Gastroesophageal sphincter (tissue), 3 donors: ENCODE data around the gene FRMPD1.

Experiments
- CTCF ChIP-seq, 4 experiments: fragments of 200-600 bp in 2 of 4; fragments of 450-650 bp in 2 of 4; sonication (generic) in 1 of 4; IDR thresholded peaks; one replicate each; pipeline ENCODE4 v1.5.1; 2017 to 2019; ENCODE audit warnings: antibody characterized with exemption in 4 of 4, mild to moderate bottlenecking in 2 of 4, moderate library complexity in 2 of 4
- EP300 ChIP-seq: sonication (generic); formaldehyde crosslinking; IDR thresholded peaks from one replicate; pipeline ENCODE4 v1.6.1; 2017; ENCODE audit warnings: antibody characterized with exemption, mild to moderate bottlenecking
- POLR2A ChIP-seq, 2 donors: fragments of 450-650 bp; IDR thresholded peaks; one replicate each; pipeline ENCODE4 v1.6.1; 2017; ENCODE audit warnings: antibody characterized with exemption in 2 of 2, mild to moderate bottlenecking in 2 of 2, moderate library complexity in 1 of 2
- POLR2AphosphoS5 ChIP-seq: sonication (generic); formaldehyde crosslinking; IDR thresholded peaks from one replicate; pipeline ENCODE4 v1.6.1; 2017; ENCODE audit warnings: antibody characterized with exemption

GRCh38 chr9:37746448-37747270, 95.9 kb downstream of the FRMPD1 start:
- TF ChIP-seq CTCF (IDR thresholded peaks at IDR 0.05) (no peak), POLR2A (IDR thresholded peaks at IDR 0.05) (no peak), POLR2AphosphoS5 (no peak), EP300 (no peak)
